ENCODE results near the gene GPANK1.

Gene GPANK1

GRCh38 chr6:31617010-31617409 is 47.8 kb downstream of the GPANK1 start:
- DNase-seq (ENCODE audit: low spot score): no peak

GRCh38 chr6:31615748-31616147 is 49.0 kb downstream of the GPANK1 start:
- no peak for DNase-seq (ENCODE audit: low spot score)

- no peak for DNase-seq (ENCODE audit: low spot score)
These were observed 49.9 kb downstream of the GPANK1 start, which contains the start of gene AIF1 for GRCh38 chr6:31614684-31615578. Gene AIF1, plus strand, starts transcription at chr6:31615234. Its CDS starts 96 bp downstream, at chr6:31615330.

DNA sequence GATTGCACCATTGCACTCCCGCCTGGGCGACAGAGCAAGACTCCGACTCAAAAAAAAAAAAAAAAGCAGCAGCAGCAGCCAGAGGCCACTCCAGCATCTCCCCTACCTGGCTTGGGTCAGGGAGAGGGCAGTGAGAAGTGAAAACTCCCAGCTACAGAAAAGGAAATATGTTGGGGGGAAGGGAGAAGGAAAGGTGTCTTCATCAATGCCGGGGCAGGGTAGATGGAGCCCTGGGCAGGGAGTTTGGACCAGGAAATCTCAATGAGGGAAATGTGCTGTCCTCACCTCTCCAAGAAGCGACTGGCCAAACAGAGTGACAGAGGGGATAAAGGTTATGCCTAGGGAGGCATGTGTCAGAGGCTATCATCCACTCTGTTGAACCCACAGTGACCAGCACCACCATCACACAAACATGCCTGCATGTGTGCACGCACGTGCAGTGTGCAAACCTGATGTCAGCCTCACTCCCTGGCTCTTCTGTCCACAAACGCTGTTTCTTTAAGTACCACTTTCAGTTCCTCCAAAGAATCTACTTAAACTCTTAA is 50.6 kb downstream of the GPANK1 start:
- DNase-seq (ENCODE audit: low spot score): no peak
